CD14-positive monocyte (primary cell): ENCODE results near the gene GLS. TPM values are rescaled to one million over a fixed set of nuclear protein-coding genes. Genes with fewer than 3 reads are reported as not detected.
A peak's percentile ranks its signal among the peaks of the same experiment; 100 is the strongest.

Source experiments
- DNase-seq, 3 donors: peaks; one replicate each; pipeline ENCODE4 v3.0.0-alpha.2; 2011 to 2022
- H2AFZ ChIP-seq: 2 replicates; pipeline ENCODE4 v1.6.0; 2012; ENCODE audit warnings: mild to moderate bottlenecking, low read depth, low read length, inconsistent platforms; ENCODE audit not compliant: insufficient read depth, poor library complexity, severe bottlenecking
- H3K27ac ChIP-seq, 2 donors: 1 replicate in 1 of 2; 2 replicates in 1 of 2; pipeline ENCODE4 v1.5.1; 2012 to 2013; ENCODE audit warnings: low read length in 2 of 2, control low read depth in 1 of 2, inconsistent platforms in 1 of 2, low read depth in 1 of 2, mild to moderate bottlenecking in 1 of 2
- H3K27me3 ChIP-seq, 2 donors: one replicate each; pipeline versions ENCODE4 v1.6.0 to v1.6.1; 2011 to 2013; ENCODE audit warnings: low read length in 2 of 2; ENCODE audit not compliant: control insufficient read depth in 2 of 2, insufficient read depth in 2 of 2
- H3K36me3 ChIP-seq, 2 donors: replicated peaks in 1 of 2; 1 replicate in 1 of 2; 2 replicates in 1 of 2; pipeline versions ENCODE4 v1.5.1 to v1.6.1; 2012 to 2013; ENCODE audit warnings: low read length in 2 of 2, control low read depth in 1 of 2, inconsistent platforms in 1 of 2, mild to moderate bottlenecking in 1 of 2; ENCODE audit not compliant: insufficient read depth in 2 of 2, control insufficient read depth in 1 of 2
- H3K4me1 ChIP-seq, 2 donors: 1 replicate in 1 of 2; 2 replicates in 1 of 2; pipeline versions ENCODE4 v1.5.1 to v1.6.1; 2012 to 2013; ENCODE audit warnings: low read length in 2 of 2, control low read depth in 1 of 2, inconsistent platforms in 1 of 2, mild to moderate bottlenecking in 1 of 2, moderate library complexity in 1 of 2; ENCODE audit not compliant: insufficient read depth in 2 of 2, control insufficient read depth in 1 of 2
- H3K4me2 ChIP-seq: replicated peaks from 2 replicates; pipeline ENCODE3; 2012; ENCODE audit warnings: low read length, moderate library complexity, mild to moderate bottlenecking; ENCODE audit not compliant: poor library complexity, severe bottlenecking; ENCODE audit errors: extremely low read depth
- H3K4me3 ChIP-seq, 3 experiments: fragments of 200-600 bp in 1 of 3; sonication (generic) in 1 of 3; replicated peaks in 1 of 3; 1 replicate in 2 of 3; 2 replicates in 1 of 3; pipeline ENCODE4 v1.5.1; 2011 to 2013; ENCODE audit warnings: low read length in 3 of 3, mild to moderate bottlenecking in 3 of 3, control low read depth in 2 of 3, low read depth in 2 of 3, inconsistent platforms in 1 of 3, moderate library complexity in 1 of 3
- H3K79me2 ChIP-seq: 2 replicates; pipeline ENCODE4 v1.6.0; 2012; ENCODE audit warnings: mild to moderate bottlenecking, control low read depth, inconsistent platforms, low read length, moderate library complexity; ENCODE audit not compliant: insufficient read depth
- H3K9ac ChIP-seq: 2 replicates; pipeline ENCODE4 v1.6.0; 2017; ENCODE audit warnings: low read length, mild to moderate bottlenecking; ENCODE audit not compliant: insufficient read depth, poor library complexity, severe bottlenecking
- H3K9me3 ChIP-seq, 2 donors: replicated peaks in 1 of 2; 1 replicate in 1 of 2; 2 replicates in 1 of 2; pipeline versions ENCODE4 v1.5.1 to v1.6.1; 2012 to 2013; ENCODE audit warnings: low read length in 2 of 2, control low read depth in 1 of 2; ENCODE audit not compliant: control insufficient read depth in 1 of 2, insufficient read depth in 1 of 2
- H4K20me1 ChIP-seq: 2 replicates; pipeline ENCODE4 v1.6.0; 2012; ENCODE audit warnings: mild to moderate bottlenecking, low read length, control low read depth, moderate library complexity; ENCODE audit not compliant: insufficient read depth
- H3K27ac Mint-ChIP-seq, 7 donors: one replicate each; pipeline ENCODE4 v1.8.0; 2020; ENCODE audit warnings: mild to moderate bottlenecking in 7 of 7, mixed read lengths in 7 of 7, moderate library complexity in 6 of 7, inconsistent platforms in 2 of 7
- H3K27me3 Mint-ChIP-seq, 3 donors: one replicate each; pipeline ENCODE4 v1.8.0; 2021 to 2022; ENCODE audit warnings: low read depth in 3 of 3, mild to moderate bottlenecking in 3 of 3, mixed read lengths in 3 of 3, moderate library complexity in 3 of 3, inconsistent platforms in 1 of 3
- H3K36me3 Mint-ChIP-seq, 2 donors: one replicate each; pipeline ENCODE4 v1.8.0; 2020; ENCODE audit warnings: mixed read lengths in 2 of 2, inconsistent platforms in 1 of 2, mild to moderate bottlenecking in 1 of 2
- H3K4me1 Mint-ChIP-seq: one replicate; pipeline ENCODE4 v1.8.0; 2020; ENCODE audit warnings: mild to moderate bottlenecking, mixed read lengths
- H3K4me3 Mint-ChIP-seq, 2 donors: one replicate each; pipeline ENCODE4 v1.8.0; 2020; ENCODE audit warnings: mild to moderate bottlenecking in 2 of 2, mixed read lengths in 2 of 2, moderate library complexity in 1 of 2
- H3K9me3 Mint-ChIP-seq, 7 donors: one replicate each; pipeline ENCODE4 v1.8.0; 2020 to 2022; ENCODE audit warnings: mixed read lengths in 7 of 7, mild to moderate bottlenecking in 6 of 7, moderate library complexity in 6 of 7, inconsistent platforms in 2 of 7
- WGBS: methylation state at CpG from one replicate; pipeline ENCODE4 v1.1.5; 2013; ENCODE audit warnings: missing lambda C conversion rate; ENCODE audit not compliant: insufficient coverage; 5-methylcytosine and 5-hydroxymethylcytosine counted together
- intact Hi-C, 2 donors: fragments of 100-400 bp; cut with micrococcal nuclease; formaldehyde crosslinking; loops; one replicate each; pipeline versions ENCODE4 v1.15.0 to v1.15.1; 2023
- polyA plus RNA-seq, 3 donors: library from polyadenylated mRNA; depleted of rRNA in 1 of 3; unstranded in 2 of 3; stranded (reverse) in 1 of 3; fragments of 300-500 nt in 2 of 3; fragments of >200 nt in 1 of 3; fragmentation: Illumina TruSeq in 2 of 3; gene quantifications; 1 replicate in 2 of 3; 2 replicates in 1 of 3; pipeline ENCODE4 v1.2.3, GENCODE V29; 2012 to 2021
- TF ChIP-seq, protein P1 (sequence below): fragments of 200-600 bp; IDR thresholded peaks from one replicate; pipeline ENCODE4 v1.8.0; 2022; ENCODE audit warnings: antibody characterized with exemption, mild to moderate bottlenecking

The GLS gene
- polyA plus RNA-seq, 3 donors = 6.0 to 29.5 (median 9.0) TPM

GRCh38 chr2:191013932-191014652 is 133.5 kb downstream of the GLS start, which contains the start of gene STAT1:
TSS of gene STAT1 (minus strand) at chr2:191014171. CDS start at chr2:191010003, 4,168 bp downstream.
- TF ChIP-seq, protein P1, sequence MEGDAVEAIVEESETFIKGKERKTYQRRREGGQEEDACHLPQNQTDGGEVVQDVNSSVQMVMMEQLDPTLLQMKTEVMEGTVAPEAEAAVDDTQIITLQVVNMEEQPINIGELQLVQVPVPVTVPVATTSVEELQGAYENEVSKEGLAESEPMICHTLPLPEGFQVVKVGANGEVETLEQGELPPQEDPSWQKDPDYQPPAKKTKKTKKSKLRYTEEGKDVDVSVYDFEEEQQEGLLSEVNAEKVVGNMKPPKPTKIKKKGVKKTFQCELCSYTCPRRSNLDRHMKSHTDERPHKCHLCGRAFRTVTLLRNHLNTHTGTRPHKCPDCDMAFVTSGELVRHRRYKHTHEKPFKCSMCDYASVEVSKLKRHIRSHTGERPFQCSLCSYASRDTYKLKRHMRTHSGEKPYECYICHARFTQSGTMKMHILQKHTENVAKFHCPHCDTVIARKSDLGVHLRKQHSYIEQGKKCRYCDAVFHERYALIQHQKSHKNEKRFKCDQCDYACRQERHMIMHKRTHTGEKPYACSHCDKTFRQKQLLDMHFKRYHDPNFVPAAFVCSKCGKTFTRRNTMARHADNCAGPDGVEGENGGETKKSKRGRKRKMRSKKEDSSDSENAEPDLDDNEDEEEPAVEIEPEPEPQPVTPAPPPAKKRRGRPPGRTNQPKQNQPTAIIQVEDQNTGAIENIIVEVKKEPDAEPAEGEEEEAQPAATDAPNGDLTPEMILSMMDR = no peak
- H3K4me1 ChIP-seq = peaks cover 36 to 38% of the 10 kb centered on the region in 2 donors
- Mint-ChIP-seq H3K4me1 (peaks cover 10% of the 10 kb centered on the region), H3K9me3 (peaks cover 0 to 4% (median 0%) of the 10 kb centered on the region in 7 donors), H3K4me3 (no peak within 1 kb of the TSS), H3K27ac (no peak within 1 kb of the TSS), H3K27me3 (peaks cover 0 to 2% (median 0%) of the 10 kb centered on the region in 3 donors), H3K36me3 (peaks cover 12 to 23% of the 10 kb centered on the region in 2 donors)
- H3K27me3 ChIP-seq = no peaks in the 10 kb centered on the region
- H3K9me3 ChIP-seq = no peaks in the 10 kb centered on the region
- peaks cover 21 to 35% of the 10 kb centered on the region in 2 donors for H3K36me3 ChIP-seq
- H3K27ac ChIP-seq = peak within 1 kb of the TSS; percentile 84 to 90
- H3K79me2 ChIP-seq = peaks cover 48% of the 10 kb centered on the region
- intact Hi-C loops = loop anchor here in 1 of 2 donors (5.0 kb wide), 1 partner anchor 47 kb away; no protein-coding TSS in a partner anchor
- peak within 1 kb of the TSS; percentile 73 to 99 (median 81) for H3K4me3 ChIP-seq
- DNase-seq = peak; percentile 90 to 91 (median 91)
- H3K9ac ChIP-seq = peak within 1 kb of the TSS; percentile 85
- WGBS = under 1% methylated on average over 57 of the region's 68 CpGs
- H2AFZ ChIP-seq = peak within 1 kb of the TSS; percentile 83
- peak within 1 kb of the TSS; percentile 84 for H3K4me2 ChIP-seq
- peaks cover 47% of the 10 kb centered on the region for H4K20me1 ChIP-seq

DNA sequence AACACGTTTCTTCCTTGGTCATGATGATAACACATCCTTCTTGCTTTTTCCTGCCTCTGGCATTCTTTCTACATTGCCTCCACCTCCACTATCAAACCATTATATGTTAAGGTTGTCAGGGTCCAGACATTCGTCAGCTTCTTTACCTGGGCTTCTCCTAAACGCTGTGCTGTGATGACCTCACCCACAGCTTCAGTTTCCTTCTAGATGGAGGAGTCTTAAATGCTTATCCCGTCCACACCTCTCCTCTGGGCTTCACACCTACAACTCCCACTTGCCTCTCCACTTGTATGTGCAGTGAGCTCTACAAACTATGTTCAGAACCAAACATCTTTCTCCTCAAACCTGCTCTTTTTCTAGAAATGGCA is 134.0 kb downstream of the GLS start:
- no peak overlapping the region for H3K27ac Mint-ChIP-seq
- no peak for DNase-seq
- H3K4me2 ChIP-seq = peak overlapping the region; percentile 84
- H3K4me3 Mint-ChIP-seq = no peak overlapping the region
- peaks cover 41% of the 10 kb centered on the region for H4K20me1 ChIP-seq
- H3K79me2 ChIP-seq = peaks cover 43% of the 10 kb centered on the region
- H3K4me3 ChIP-seq = peak overlapping the region; percentile 73 to 99 (median 81)
- peak overlapping the region; percentile 84 to 90 for H3K27ac ChIP-seq
- H3K36me3 ChIP-seq = peaks cover 16 to 30% of the 10 kb centered on the region in 2 donors
- intact Hi-C loops = loop anchor here in 1 of 2 donors (5.0 kb wide), 1 partner anchor 47 kb away; no protein-coding TSS in a partner anchor
- peaks cover 0 to 4% (median 0%) of the 10 kb centered on the region in 7 donors for H3K9me3 Mint-ChIP-seq
- 83% methylated on average over 1 of the region's 4 CpGs for WGBS
- no peaks in the 10 kb centered on the region for H3K9me3 ChIP-seq
- H3K36me3 Mint-ChIP-seq = peaks cover 12 to 18% of the 10 kb centered on the region in 2 donors
- H3K27me3 ChIP-seq = no peaks in the 10 kb centered on the region
- peaks cover 36 to 41% of the 10 kb centered on the region in 2 donors for H3K4me1 ChIP-seq
- H3K4me1 Mint-ChIP-seq = peaks cover 10% of the 10 kb centered on the region
- TF ChIP-seq, protein P1 = no peak
- H3K27me3 Mint-ChIP-seq = peaks cover 0 to 2% (median 0%) of the 10 kb centered on the region in 3 donors
- H2AFZ ChIP-seq = peak overlapping the region; percentile 83
- peak overlapping the region; percentile 85 for H3K9ac ChIP-seq

Other genes starting within 250 kb of the GLS start
- gene NAB1, start 231.7 kb upstream of the GLS start, polyA plus RNA-seq = 10 to 100 TPM in 1 of 3 donors, 1 to 10 TPM in 2; 2.9 to 15.5 (median 3.1) TPM
- gene STAT1, start 133.3 kb downstream of the GLS start, polyA plus RNA-seq = 100 to 1,000 TPM in 2 of 3 donors, 10 to 100 TPM in 1; 51.3 to 126 (median 110) TPM